Measurements from ENCODE around the gene SLC25A41. TPM values are rescaled to one million over a fixed set of nuclear protein-coding genes. Genes with fewer than 3 reads are reported as not detected.

The SLC25A41 gene
- total RNA-seq, 1 donor from 2014 or later, result 1.8 TPM

DNA sequence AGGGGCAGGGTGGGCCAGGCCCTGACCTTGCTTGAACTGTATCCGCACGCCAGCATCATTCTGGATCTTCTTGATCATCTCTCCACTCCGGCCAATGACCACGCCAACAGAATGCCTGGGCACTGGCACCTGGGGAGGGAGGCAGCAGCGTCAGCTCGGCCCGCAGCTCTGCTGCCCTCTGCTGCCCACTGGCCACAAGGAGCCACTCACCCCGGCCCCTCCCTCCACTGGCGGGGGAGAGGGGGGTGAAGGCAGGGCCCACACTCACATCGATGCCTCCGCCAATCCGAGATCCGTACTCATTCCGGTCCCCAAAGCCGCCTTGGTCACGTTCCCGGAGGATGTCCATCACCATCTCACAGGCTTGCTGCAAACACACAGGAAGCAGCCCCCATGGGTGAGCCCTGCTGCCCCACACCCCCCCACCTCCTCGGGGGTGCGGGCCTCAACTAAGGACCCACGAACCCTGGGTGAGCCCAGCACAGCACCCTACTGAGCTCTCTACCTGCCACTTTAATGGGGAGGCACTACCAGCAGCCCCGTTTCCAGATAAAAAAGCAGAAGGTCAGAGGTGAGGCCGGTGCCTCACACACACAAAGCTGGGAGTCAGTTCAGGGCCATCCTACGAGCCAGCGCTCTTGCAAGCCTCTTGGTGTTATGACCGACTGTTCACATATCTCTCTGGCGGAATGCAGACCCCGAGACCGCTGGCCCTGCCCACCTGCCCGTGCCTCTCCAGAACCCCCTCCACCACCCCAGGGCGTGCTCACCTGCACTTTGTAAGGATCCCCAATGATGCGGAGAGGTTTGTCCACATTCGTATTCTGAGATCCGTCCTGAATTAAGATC, 15.6 kb downstream of the SLC25A41 start:
- H3K27ac Mint-ChIP-seq, result no peak overlapping the region
- no peaks in the 10 kb centered on the region for H3K27me3 Mint-ChIP-seq (ENCODE audit: low read depth)
- peaks cover 21% of the 10 kb centered on the region for H3K4me1 Mint-ChIP-seq
- DNase-seq (ENCODE audit: low spot score in 2 of 2, unreplicated experiment in 2 of 2), result no peak
- TF ChIP-seq, protein P1, sequence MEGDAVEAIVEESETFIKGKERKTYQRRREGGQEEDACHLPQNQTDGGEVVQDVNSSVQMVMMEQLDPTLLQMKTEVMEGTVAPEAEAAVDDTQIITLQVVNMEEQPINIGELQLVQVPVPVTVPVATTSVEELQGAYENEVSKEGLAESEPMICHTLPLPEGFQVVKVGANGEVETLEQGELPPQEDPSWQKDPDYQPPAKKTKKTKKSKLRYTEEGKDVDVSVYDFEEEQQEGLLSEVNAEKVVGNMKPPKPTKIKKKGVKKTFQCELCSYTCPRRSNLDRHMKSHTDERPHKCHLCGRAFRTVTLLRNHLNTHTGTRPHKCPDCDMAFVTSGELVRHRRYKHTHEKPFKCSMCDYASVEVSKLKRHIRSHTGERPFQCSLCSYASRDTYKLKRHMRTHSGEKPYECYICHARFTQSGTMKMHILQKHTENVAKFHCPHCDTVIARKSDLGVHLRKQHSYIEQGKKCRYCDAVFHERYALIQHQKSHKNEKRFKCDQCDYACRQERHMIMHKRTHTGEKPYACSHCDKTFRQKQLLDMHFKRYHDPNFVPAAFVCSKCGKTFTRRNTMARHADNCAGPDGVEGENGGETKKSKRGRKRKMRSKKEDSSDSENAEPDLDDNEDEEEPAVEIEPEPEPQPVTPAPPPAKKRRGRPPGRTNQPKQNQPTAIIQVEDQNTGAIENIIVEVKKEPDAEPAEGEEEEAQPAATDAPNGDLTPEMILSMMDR (IDR thresholded peaks at IDR 0.05; ENCODE audit: unreplicated experiment), result no peak
- no peak overlapping the region for H3K4me3 Mint-ChIP-seq
- H3K36me3 Mint-ChIP-seq, result peaks cover 22% of the 10 kb centered on the region
- no peaks in the 10 kb centered on the region for H3K9me3 Mint-ChIP-seq

DNA sequence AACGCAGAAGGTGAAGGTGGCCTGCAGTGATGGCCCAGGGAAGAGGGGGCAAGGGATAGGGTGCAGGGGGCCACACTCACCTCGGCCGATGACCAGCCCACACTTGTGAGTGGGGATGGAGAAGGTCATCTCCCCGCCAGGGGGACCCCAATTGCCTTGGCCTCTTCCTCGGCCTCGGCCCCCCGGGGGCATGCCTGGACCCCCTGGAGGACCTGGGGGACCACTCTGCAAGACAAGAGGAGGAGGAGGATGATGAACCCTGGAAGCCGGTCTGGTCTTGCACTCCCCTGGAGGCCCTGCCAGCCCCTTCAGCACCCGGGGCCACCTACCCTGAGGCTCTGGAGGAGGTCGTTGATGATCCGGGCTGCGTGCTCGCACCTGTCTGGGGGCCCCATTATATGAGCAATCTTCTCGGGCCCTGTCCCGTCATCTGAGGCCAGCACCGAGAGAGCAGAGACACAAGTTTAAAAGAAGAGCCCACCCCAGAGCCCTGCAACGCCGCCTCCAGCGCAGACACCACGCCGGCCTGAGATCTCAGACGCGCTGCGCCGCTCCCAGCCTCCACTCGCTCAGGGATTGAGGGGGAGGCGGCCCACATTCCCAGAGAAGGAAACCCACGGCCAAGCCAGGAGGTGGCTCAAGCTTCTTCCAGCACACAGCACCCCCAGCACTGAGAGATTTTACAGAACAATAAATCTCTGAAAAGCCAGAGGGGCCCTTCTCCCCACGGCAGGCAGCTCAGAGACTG, 16.7 kb downstream of the SLC25A41 start:
- peaks cover 11% of the 10 kb centered on the region for H3K4me1 Mint-ChIP-seq
- H3K27me3 Mint-ChIP-seq (ENCODE audit: low read depth), result no peaks in the 10 kb centered on the region
- H3K27ac Mint-ChIP-seq, result no peak overlapping the region
- no peak for DNase-seq (ENCODE audit: low spot score in 2 of 2, unreplicated experiment in 2 of 2)
- no peaks in the 10 kb centered on the region for H3K9me3 Mint-ChIP-seq
- peaks cover 22% of the 10 kb centered on the region for H3K36me3 Mint-ChIP-seq
- H3K4me3 Mint-ChIP-seq, result no peak overlapping the region
- TF ChIP-seq, protein P1 (IDR thresholded peaks at IDR 0.05; ENCODE audit: unreplicated experiment), result no peak

DNA sequence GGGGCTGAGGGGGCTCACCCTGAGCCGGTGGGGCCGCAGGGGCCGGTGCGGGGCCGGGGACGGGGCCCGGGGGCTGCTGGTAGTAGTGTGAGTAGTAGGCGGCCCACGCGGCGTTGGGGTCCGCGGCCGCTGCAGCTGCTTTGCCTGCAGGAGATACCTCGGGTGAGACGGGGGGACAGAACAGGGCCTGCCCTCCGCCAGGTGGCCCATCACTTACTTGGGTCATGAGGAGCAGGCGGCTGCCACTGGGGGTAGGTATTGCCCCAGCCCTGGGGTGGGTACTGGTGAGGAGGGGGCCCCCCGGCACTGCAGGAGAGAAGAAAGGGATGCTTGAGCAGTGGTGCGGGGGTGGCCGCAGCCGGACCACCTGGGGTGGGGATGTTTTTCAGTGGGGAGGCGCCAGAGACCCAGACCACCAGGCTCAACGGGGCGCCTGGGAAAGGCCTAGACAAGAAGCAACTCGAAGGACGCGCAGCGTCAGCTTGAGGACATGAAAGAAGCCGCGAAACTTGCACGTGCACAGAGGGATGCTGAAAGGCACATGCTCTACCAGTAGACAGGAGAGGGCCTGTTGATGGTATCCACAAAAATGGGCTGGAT, 17.9 kb downstream of the SLC25A41 start:
- TF ChIP-seq, protein P1 (IDR thresholded peaks at IDR 0.05; ENCODE audit: unreplicated experiment), result no peak
- no peak for DNase-seq (ENCODE audit: low spot score in 2 of 2, unreplicated experiment in 2 of 2)
- peaks cover 9% of the 10 kb centered on the region for H3K4me1 Mint-ChIP-seq
- H3K36me3 Mint-ChIP-seq, result peaks cover 21% of the 10 kb centered on the region
- no peak overlapping the region for H3K4me3 Mint-ChIP-seq
- no peak overlapping the region for H3K27ac Mint-ChIP-seq
- H3K9me3 Mint-ChIP-seq, result no peaks in the 10 kb centered on the region
- H3K27me3 Mint-ChIP-seq (ENCODE audit: low read depth), result no peaks in the 10 kb centered on the region

DNA sequence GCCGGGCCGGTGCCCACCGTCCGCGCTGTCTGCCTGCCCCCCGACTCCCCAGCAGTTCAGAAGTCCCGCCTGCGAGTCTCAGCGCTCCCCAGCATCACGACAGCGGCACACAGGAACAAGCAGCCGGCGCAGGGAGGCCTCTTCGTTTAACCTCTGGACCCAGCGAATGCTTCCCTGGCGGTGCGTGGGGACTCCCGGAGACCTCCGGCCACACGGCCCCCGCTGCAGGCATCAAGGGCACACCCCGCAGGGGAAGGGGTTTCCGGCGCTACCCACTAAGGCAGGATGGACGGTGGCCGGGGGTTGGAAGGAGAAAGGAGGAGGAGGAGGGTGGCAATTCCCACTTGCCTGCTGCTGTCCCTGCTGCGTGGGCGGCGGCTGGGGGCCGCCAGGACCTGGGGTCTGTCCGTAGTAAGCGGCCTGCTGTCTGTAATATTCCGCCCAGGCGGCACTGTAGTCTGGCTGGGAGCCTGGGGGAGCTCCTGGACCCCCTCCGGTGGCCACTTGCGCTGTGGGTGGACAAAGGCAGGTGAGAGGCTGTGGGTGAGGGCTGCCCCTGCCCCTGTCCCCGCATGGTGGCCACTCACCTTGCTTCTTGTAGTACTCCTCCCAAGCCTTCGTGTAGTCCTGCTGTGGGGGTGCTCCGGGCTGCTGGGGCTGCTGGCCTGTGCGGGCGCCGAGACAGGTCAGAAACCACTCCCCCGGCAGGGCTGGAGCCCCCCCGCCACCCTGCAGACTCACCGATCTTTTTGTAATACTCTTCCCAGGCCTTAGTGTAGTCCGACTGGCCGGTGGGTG, 18.6 kb downstream of the SLC25A41 start:
- Mint-ChIP-seq H3K4me3 (no peak overlapping the region), H3K27me3 (ENCODE audit: low read depth) (no peaks in the 10 kb centered on the region), H3K9me3 (no peaks in the 10 kb centered on the region), H3K27ac (no peak overlapping the region), H3K36me3 (peaks cover 19% of the 10 kb centered on the region), H3K4me1 (peaks cover 8% of the 10 kb centered on the region)
- no peak for DNase-seq (ENCODE audit: low spot score in 2 of 2, unreplicated experiment in 2 of 2)
- TF ChIP-seq, protein P1 (IDR thresholded peaks at IDR 0.05; ENCODE audit: unreplicated experiment), result no peak
